Measurements from ENCODE around the gene TRIM9. TPM values are rescaled to one million over a fixed set of nuclear protein-coding genes. Genes with fewer than 3 reads are reported as not detected.

TRIM9 gene
- total and polyA plus RNA-seq, 2 donors (not counting 3 experiments of a cell fraction or from before 2014, with no cell fraction given), result not detected

DNA sequence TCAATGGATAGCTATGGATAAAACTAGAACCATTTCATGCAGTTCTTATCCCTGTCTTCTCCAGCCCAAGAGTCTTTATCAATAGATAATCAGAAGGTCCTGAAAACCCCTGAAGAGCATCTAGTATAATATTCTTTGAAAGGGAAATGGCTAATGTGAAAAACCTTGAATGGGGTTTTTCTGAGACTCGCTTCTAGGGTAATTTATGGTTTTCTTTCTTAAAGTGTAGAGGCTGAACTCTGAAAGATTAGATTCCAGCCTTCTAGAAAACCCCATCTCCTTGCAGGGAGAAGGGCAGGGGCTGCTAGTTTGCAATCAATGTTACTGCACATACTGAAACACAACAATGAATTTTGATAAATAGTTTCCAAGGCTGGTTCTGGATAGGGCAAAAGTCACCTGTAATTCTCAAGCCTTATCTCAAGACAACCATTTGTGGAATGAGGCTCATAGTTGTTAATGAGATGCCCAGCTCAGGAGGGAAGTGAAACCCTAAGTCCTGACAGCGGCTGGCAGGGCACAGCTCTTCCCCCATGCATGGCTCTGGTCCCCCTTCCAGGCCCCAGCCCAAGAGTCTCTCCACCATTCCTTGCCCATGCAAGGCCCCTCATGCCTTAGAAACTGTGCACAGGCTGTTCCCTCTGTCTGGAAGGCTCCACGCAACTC lies 116.9 kb downstream of the TRIM9 start:
- Histone ChIP-seq H4K20me1 (replicated peaks; ENCODE audit: control insufficient read depth, extremely low read depth, insufficient read depth, low read length) (no peaks in the 10 kb centered on the region), H3K9ac (replicated peaks; ENCODE audit: extremely low read depth, insufficient read depth, low read length) (no peak overlapping the region), H2AFZ (ENCODE audit: low read depth, low read length) (no peak overlapping the region), H3K27ac (ENCODE audit: insufficient read depth, low read depth, low read length) (no peak overlapping the region), H3K9me3 (replicated peaks; ENCODE audit: control insufficient read depth, insufficient read depth, low read length) (no peaks in the 10 kb centered on the region), H3K4me1 (ENCODE audit: control insufficient read depth, extremely low read depth, insufficient read depth, low read length) (no peaks in the 10 kb centered on the region), H3K36me3 (ENCODE audit: control insufficient read depth in 2 of 2, extremely low read depth in 1 of 2, insufficient read depth in 2 of 2, low read length in 2 of 2) (no peaks in the 10 kb centered on the region), H3K79me2 (ENCODE audit: control insufficient read depth, insufficient read depth, low read length) (no peaks in the 10 kb centered on the region), H3K4me2 (ENCODE audit: insufficient read depth, low read length) (no peak overlapping the region), H3K4me3 (replicated peaks in 1 of 3; ENCODE audit: insufficient read depth in 1 of 3, low read depth in 1 of 3, low read length in 3 of 3) (no peak overlapping the region), H3K27me3 (ENCODE audit: control insufficient read depth in 2 of 2, insufficient read depth in 2 of 2, low read length in 2 of 2) (peaks cover 7 to 17% of the 10 kb centered on the region in 2 experiments), H3K9me1 (replicated peaks; ENCODE audit: control insufficient read depth, extremely low read depth, insufficient read depth, low read length) (no peaks in the 10 kb centered on the region)
- no TSS peak for BruUV-seq (replicated peaks)
- DNase-seq (ENCODE audit: low read depth, low spot score) (no peak), FAIRE-seq (no peak)
- no peak for TF ChIP-seq FOS (IDR thresholded peaks at IDR 0.05; ENCODE audit: borderline replicate concordance, insufficient read depth, low read length)
- no peak for TF ChIP-seq POLR2A (IDR thresholded peaks at IDR 0.05; ENCODE audit: low read depth, low read length)
- TF ChIP-seq EZH2 (IDR thresholded peaks at IDR 0.05; ENCODE audit: borderline replicate concordance, low read depth, low read length, severe bottlenecking), result no peak
- TF ChIP-seq, protein P1, sequence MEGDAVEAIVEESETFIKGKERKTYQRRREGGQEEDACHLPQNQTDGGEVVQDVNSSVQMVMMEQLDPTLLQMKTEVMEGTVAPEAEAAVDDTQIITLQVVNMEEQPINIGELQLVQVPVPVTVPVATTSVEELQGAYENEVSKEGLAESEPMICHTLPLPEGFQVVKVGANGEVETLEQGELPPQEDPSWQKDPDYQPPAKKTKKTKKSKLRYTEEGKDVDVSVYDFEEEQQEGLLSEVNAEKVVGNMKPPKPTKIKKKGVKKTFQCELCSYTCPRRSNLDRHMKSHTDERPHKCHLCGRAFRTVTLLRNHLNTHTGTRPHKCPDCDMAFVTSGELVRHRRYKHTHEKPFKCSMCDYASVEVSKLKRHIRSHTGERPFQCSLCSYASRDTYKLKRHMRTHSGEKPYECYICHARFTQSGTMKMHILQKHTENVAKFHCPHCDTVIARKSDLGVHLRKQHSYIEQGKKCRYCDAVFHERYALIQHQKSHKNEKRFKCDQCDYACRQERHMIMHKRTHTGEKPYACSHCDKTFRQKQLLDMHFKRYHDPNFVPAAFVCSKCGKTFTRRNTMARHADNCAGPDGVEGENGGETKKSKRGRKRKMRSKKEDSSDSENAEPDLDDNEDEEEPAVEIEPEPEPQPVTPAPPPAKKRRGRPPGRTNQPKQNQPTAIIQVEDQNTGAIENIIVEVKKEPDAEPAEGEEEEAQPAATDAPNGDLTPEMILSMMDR (IDR thresholded peaks at IDR 0.05; ENCODE audit: extremely low read depth in 1 of 2, insufficient read depth in 1 of 2, low read depth in 1 of 2, low read length in 2 of 2), result no peak
- no peak for TF ChIP-seq MYC (IDR thresholded peaks at IDR 0.05; ENCODE audit: low read depth, low read length)
- no peak for TF ChIP-seq GATA2 (IDR thresholded peaks at IDR 0.05; ENCODE audit: insufficient read depth, insufficient read length, low read depth, low read length)
- POLR2A ChIA-PET, result no interaction called here
- intact Hi-C loops (cut with micrococcal nuclease), result no loop called here
- CTCF ChIA-PET, result no interaction called here
- dilution Hi-C loops (cut with MboI; ENCODE audit: extremely low pct_ligation_motif_present, low sequenced_read_pairs), result no loop called here

Data from endothelial cell of umbilical vein (primary cell).